HG02840 (cell line): ENCODE measurements around the gene EBP.

Experiments
- ATAC-seq: cut with Tn5 transposase; IDR thresholded peaks from one replicate; pipeline ENCODE4 v1.9.1; 2021; ENCODE audit warnings: mild to moderate bottlenecking, moderate library complexity, moderate number of reproducible peaks; ENCODE audit not compliant: unreplicated experiment, low FRiP score

EBP gene

DNA sequence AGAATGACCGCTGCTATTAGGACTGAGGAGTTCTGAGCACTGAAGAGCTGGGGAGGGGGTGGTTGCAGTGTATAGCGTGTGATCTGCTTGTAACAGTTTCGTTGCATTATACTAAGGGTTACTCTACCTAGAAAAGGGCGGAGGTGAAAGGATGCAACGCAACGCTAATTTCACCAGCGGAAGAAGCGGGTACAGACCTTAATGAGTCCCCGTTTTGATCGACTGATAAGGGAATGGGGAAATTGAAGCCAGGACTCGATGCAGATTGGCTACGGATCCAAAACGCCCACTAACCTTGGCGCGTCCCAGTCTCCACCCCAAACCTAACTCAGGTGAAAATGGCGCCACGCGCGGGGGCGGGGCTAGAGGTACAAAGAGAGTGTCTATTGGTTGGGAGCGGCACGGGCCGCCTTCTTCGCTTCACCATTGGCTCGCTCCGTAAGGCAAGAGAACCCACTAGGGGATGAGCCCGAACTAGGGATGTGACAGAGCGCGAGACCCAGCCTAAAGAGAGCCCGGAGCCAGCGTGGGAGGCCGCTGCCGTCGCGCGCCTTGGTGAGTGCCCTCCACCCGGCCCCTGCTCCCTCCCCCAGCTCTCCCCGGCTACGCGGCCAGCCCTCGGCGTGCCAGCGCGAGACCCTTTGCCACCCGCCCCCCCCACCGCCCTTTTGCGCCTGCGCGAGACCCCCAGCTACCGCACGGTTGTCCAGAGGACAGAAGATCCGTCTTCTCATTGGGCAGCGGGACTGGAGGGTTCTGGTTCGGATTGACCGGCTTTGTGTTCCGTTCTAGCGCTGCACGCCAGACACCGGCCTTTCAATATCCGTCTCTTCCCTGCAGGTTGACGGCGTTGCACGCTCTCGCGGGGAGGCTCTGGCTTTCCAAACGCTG lies at the start of gene EBP:
Gene EBP, plus strand, starts transcription at position 456 of the 891 bp plus-strand sequence. CDS start 1,964 bp downstream, outside the sequence.
- ATAC-seq: peak; percentile 93

DNA sequence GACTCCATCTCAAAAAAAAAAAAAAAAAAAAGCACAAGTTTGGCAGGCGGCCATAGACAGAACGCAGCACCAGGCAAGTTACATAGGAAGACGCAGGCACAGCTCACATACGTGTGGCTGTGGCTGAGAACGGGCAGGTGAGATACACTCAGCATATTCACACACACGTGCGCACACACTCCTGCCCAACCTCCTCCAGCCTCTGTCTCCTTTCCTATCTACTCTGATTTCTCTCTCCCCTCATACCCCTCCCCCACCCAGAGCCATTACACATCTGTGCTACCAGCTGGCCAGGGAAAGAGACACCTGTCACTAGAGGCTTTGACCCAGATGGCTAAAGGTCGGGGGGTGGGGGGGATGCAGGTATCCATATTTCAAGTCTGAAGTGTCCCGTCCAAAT lies 49.4 kb upstream of the EBP start:
- no peak for ATAC-seq

DNA sequence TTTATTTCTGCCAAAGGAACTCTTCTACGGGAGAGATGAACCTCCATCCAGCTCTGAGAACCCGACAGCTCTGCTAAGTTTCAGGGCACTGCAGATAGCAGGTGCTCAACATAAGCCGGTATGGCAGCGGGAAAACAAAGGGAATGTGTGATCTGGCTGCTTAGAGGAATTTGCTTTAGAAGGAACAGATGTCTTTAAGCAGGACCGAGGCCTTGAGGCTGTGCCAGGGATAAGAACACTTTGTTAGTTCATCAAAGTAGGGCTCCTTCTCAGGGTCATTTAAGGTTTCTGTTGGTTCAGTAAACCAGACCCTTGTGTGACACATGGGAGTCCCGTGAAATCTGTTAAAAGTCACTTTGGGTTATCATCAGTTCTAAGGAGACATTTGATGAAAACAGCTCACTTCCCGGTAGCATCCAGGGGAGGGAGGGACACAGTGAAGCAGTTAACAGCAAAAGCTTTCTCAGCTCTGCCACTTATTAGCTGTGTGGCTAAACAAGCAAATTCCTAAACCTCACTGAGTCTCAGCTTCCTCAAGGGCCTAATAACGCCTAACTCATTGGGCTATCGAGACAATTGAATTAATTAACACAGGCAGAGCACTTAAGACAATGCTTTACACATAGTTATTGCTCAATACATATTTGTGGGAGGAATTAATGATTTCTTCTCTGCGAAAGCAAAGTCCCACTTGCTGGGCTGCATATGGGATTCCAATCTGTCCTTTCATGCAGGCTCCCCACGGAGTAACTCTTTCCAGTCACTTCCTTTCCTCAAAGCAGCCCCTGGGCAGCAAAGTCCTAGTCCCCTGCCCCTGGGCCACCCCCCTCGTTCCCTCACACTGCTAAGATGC lies 48.5 kb upstream of the EBP start:
- no peak for ATAC-seq

DNA sequence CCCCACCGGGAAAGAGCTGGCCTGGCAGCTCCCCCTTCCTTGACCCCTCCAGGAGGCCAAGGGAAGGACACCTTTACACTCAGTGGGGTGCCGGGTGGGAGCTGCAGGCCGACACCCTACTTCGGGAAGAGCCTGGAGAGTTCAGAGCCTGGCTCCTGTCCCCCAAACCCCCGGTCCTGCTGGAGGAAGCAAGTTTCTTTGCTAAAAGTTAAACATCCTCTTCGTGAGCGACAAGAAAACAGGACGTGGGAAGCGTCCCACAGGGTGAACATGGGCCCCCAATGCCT lies 48.0 kb upstream of the EBP start:
- no peak for ATAC-seq

DNA sequence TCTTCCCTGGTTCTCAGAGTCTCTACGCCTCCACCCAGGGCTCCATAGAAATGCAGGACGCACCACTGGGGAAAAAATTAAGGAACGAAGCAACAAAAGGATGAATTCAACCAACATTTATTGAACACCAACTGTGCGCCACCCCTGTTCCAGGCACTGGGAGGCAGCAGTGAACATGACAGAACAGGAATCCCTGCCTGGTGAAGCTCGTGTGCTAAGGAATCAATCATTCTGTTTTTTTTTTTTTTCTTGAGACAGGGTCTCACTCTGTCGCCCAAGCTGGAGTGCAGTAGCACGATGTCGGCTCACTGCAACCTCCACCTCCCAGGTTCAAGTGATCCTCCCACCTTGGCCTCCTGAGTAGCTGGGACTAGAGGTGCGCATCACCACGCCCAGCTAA lies 47.5 kb upstream of the EBP start:
- ATAC-seq: no peak

DNA sequence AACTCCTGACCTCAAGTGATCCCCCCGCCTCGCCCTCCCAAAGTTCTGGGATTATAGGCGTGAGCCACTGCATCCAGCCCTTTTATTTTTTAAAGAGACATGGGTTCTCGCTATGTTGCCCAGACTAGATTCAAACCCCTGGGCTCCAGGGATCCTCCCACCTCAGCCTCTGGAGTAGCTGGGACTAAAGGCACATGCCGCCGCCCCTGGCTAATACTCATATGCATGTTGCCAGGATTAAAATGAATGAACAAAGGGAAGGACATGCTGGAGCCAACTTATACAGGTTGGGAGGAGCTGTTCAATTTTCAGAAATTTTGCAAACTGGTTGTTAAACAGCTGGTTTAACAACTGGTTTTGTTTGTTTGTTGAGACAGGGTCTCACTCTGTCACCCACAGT lies 47.0 kb upstream of the EBP start:
- no peak for ATAC-seq

DNA sequence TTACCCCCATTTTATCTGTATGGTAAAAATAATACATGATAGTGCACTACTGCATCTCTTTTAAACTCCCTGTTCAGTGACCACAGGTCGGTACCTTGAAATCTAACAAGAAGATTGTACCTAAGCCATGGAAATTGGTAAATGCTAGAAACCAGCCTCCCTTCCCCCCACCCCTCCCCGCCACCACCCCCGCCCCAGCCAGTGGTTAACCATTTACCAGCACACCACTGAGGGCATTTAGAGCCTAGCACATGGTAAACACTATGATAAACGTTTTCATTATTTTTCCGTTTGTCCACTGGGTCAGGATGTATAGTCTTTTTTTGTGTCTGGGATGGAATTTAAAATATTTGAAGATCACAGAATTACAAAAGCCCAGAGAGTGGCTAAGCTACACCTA lies 46.3 kb upstream of the EBP start:
- ATAC-seq: no peak

DNA sequence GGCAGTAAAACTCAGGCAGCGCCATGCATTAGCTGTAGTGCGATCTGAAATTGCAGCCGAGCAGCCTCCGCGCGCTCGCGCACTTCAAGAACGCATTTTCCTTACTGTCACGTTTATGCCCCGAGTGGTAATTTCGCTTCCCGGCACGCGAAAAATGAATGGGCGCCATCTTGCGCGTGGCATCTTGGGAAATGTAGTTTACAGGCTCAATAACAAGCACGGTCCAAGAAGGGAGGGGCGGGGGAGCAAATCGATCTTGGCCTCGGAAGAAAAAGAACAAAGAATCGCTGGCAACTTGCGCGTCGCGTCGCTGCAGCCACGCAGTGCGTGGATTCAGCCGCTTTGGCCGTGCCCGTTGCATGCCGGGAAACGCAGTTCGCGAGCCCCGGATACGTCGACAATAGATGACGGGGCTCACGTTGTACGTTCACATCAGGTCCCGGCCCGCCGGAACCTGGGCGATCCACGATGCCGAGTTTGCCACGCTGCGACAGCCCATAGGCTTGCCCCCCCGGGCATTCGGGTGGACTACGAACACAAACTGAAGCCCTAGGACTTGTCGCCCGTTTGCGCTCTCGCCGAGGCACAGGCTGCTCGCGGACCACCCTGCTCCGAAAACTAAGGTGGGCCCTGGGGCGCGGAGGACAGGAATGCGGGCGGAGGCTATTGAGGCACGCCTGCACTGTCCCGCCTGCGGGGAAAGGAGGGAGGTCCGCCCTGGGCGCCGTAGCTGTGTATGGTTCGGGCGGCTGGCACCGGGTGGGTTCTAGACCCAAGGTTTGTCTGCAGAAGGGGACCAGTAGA lies 45.6 kb upstream of the EBP start, which contains the start of gene FTSJ1:
Gene FTSJ1, plus strand, starts transcription at position 426 of the 804 bp plus-strand sequence. CDS start 1,849 bp downstream, outside the sequence.
- ATAC-seq: peak; percentile 81

DNA sequence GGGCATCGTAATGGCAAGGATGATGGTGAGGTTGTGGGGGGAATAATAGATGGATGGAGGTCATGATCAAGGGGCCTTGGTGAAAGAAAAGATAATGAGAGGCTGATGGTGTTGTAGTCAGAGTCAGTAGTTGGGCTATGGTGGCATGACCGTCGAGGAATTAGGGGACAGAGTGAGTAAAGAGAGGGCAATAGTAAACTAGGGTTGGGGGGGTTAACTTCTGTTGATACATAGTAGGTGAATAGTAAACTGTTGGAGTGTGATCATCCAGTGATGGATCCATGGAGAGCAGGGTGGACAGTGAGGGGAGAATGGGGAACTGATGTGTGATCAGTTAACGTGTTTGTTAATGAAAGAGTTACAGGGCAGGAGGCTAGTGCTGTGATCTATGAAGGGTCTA lies 44.7 kb upstream of the EBP start:
- ATAC-seq: no peak

DNA sequence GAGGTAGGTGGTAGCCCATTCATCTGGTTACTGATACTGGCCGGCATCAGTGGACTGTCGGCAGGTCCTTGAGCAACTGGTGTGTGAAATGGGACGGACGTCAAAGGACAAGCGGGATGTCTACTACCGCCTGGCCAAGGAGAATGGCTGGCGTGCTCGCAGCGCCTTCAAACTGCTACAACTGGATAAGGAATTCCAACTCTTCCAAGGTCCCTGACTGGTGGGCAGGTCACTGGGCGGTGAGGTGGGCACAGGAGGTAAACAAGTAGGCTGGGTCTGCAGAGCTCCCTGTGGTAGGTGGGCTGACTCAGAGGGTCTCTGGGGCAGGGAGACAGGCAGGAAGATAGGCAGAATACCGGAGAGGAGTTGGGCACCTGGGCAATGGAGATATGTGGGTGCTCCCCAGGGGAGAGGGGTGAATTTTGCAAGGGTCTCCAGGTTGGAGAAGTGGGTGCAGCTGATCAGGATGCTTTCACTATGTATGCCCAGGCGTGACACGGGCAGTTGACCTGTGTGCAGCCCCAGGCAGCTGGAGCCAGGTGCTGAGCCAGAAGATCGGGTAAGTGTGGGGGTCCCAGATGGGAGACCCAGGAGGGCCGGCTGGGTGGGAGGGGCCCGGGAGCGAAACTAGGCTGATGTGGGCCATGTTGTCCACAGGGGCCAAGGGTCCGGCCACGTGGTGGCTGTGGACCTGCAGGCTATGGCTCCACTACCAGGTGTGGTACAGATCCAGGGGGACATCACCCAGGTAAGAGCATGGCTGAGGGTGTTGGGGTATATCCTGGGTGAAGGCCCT lies 43.5 kb upstream of the EBP start:
- ATAC-seq: no peak

DNA sequence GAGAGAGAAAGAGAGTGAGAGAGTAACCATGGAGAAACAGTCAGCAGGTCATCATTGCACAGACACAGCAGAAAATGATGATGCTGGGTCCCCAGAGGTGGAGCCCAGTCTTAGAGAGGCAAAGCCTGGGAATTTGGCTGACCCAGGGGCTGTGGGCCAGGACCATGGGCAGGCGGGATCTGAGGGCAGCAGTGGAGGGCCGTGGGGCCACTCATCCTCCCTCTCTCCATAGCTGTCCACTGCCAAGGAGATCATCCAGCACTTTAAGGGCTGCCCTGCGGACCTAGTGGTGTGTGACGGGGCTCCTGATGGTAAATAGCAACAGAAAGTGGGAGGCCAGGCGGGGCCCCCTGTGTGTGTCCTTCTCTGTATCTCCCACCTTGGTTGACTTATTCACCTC lies 42.8 kb upstream of the EBP start:
- no peak for ATAC-seq

DNA sequence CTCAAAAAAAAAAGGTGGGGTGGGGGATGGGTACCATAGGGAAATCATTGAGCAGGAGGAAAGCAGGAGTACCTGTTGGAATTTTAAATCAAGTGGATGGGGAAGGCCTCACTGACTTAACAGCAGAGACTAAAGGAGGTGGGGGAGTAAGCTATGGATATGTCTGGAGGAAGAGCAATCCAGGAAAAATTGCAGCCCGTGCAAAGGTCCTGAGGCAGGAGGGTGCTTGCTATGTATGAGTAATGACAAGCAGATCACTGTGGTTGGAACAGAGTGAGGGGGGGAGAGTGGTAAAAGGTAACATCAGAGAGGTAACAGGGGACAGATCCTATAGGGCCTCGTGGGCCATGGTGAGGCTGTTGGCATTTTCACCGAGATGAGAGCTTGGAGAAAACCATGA lies 41.5 kb upstream of the EBP start:
- ATAC-seq: no peak

DNA sequence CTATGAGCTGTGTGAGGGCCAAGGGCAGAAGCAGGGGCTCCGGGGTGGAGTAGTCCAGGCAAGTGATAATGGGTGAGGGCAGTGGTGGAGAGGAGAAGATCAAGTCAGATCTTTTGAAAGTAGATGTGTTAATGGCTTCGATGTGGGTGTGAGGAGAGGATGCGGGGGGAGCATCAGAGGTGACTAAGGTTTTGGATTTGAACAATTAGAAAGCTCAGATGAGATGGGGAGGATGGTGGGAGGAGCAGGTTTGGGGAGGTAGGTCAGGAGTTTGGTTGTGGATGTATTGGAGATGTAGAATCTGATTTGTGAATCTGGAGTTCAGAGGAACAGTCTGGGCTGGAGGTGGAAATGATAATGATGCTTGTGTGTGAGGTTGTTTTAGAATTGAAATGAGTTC lies 41.0 kb upstream of the EBP start:
- no peak for ATAC-seq

DNA sequence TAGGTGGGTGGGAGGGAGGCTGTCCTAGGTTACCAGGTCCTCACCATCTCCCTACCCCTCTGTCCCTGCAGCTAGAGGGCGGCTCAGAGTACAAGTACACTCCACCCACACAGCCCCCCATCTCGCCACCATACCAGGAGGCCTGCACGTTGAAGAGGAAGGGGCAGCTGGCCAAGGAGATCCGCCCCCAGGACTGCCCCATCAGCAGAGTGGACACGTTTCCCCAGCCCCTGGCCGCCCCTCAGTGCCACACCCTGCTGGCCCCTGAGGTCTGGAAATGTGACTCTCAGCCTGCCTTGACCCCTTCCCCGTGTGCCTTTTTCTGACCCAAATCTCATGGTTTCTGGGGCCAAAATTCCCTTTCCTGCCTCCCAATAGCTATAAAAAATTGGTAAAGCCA lies 39.1 kb upstream of the EBP start:
- ATAC-seq: no peak

DNA sequence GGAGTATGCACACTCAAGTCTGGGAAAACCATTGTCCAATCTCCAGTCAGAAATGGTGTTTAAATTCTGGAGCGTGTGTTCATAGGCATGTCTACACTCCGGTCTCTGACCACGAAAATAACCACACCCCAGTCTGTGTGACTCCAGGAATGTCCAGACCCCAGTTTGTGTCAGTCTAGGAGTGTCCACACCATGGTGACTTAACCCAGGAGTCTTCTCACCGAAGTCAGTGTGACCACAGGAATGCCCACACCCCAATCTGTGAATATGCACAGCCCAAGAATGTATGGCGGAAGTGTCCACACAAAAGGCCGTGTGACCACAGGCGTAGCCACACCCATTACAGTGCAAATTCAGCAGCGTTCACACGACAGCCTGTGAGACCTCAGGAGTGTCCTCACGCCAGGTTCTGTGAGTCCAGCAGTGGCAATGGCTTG lies 34.2 kb upstream of the EBP start:
- ATAC-seq: no peak

DNA sequence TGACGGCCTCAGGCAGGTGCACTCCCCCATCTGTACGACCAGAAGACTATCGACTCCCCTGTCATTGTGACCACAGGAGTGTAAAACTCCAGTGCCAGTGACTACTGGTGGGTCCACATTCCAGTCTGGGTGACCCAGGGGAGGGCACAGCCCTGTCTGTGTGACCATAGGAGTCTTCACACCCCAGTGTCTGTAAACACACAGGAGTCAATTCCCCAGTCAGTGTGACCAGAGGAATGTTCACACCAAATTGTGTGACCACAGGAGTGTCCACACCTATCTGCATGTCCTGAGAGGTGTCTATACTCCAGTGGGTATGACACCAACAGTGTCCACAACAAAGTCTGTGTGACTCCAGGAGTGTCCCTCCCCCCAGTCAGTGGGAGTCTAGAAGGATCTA lies 33.6 kb upstream of the EBP start:
- ATAC-seq: no peak

DNA sequence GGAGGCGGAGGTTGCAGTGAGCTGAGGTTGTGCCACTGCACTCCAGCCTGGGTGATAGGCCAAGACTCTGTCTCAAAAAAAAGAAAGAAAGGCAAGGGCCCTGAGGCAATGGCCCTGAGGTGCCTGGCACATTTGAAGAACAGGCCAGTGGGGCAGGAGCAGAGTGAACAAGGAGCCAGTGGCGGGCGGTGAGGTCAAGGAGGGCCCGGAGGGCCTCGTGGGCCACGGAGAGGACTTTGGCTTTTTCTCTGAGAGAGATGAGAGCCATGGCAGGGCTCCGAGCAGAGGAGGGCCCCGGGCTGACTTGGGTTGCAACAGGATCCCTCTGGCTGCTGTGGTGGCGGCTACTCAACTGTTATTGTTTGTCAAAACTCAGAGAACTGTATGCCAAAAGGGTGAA lies 32.3 kb upstream of the EBP start:
- no peak for ATAC-seq

DNA sequence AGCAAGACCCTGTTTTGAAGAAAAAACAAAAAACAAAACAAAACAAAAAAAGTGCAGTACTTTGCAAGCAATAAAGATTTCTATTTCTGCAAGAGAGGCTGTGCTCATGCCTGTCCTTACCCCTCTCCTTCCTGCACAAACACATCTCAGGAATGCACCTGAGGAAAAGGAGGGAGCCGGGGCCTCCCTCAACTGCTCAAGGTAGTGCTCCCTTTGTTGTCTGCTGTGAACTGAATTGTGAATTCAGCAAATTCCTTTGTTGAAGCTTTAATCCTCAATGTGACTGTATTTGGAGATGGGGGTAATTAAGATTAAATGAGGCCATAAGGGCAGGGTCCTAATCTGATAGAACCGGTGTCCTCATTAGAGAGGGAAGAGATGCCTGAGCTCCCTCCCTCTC lies 31.7 kb upstream of the EBP start:
- ATAC-seq: no peak

DNA sequence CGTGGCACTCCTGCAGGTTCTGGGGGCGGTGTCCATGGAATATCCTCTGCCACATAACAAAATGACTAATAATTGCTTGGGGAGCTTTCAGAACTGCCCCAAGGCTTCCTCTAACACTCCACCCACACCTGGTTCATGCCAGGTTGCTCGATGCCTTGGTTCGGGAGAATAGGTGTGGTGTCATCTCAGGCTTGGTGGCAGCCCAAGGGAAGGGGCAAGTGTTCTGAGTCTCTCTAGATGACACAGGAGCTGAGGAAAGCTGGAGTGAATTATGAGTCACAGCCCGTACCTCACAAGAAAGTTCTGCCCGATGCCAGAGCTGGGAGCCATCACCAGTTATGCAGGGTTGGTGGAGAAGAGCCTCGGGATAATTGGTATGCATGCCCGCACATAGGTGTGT lies 30.9 kb upstream of the EBP start:
- no peak for ATAC-seq

DNA sequence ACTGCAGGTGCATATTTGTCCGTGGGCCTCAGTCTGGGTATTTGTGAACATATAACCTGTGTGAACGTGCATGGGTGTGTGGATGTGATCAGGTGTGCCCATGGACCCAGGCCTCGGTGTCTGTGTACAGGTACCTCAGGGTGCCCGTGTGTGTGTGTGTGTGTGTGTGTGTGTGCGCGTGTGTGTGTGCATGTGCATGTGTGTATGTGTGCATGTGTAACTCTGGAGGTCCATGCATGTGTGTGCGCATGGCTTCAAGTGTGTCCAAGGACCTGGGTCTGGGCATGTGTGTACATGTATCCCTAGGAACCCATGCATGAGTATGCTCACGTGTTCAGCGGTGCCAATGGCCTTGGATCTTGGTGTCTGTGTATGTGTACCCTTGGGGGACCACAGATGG lies 29.8 kb upstream of the EBP start:
- ATAC-seq: no peak
